ENCODE data around the gene METTL13.

METTL13 gene, protein sequence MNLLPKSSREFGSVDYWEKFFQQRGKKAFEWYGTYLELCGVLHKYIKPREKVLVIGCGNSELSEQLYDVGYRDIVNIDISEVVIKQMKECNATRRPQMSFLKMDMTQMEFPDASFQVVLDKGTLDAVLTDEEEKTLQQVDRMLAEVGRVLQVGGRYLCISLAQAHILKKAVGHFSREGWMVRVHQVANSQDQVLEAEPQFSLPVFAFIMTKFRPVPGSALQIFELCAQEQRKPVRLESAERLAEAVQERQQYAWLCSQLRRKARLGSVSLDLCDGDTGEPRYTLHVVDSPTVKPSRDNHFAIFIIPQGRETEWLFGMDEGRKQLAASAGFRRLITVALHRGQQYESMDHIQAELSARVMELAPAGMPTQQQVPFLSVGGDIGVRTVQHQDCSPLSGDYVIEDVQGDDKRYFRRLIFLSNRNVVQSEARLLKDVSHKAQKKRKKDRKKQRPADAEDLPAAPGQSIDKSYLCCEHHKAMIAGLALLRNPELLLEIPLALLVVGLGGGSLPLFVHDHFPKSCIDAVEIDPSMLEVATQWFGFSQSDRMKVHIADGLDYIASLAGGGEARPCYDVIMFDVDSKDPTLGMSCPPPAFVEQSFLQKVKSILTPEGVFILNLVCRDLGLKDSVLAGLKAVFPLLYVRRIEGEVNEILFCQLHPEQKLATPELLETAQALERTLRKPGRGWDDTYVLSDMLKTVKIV

DNA sequence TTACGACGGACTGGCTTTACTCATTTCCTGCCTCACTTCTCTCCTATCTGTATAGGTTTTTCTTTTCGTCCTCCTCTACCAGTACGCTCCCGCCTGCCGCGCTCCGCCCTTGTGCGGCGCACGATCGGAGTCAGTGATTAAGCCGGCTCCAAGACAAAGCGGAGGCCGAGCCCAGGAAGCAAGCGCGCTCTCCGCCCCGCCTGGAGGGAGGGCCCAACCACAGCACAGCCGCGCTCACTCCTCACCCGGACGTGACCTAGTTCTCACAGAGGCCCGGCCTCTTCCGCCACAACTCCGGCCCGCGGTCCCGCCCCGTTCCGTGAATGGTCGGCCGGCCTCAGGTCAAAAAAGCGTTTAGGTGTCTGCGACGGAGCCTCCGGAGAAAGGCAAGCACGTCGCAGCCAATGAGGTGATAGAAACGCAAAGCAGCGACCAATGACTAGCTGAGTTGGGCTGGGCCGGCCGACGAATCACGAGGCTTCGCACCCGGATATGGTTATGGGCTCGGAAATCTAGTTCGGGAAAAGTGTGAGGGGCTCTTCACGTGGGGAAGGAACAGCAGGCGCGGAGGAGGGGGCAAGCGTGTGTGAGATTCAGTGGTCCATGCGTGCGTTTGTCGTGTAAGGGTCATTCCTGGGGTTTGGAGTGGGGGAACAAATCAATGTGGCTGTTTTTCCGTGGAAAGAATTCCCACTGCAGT is at the start of gene METTL13:
METTL13 (plus strand) TSS at position 485 of the 700 bp plus-strand sequence. CDS start 308 bp downstream, outside the sequence.
- no peak for TF ChIP-seq Cebpa-rat (IDR thresholded peaks at IDR 0.05)
- H4K20me1 ChIP-seq: peaks cover 23% of the 10 kb centered on the region
- H3K4me1 ChIP-seq: peaks cover 47% of the 10 kb centered on the region
- H3K27me3 ChIP-seq: no peaks in the 10 kb centered on the region
- peak within 1 kb of the TSS; percentile 78 for H3K4me3 ChIP-seq
- H3K9me3 ChIP-seq: no peaks in the 10 kb centered on the region
- H3K27ac ChIP-seq: peak within 1 kb of the TSS; percentile 83
- peak within 1 kb of the TSS; percentile 83 for H3K9ac ChIP-seq
- peak within 1 kb of the TSS; percentile 78 for H3K4me2 ChIP-seq
- peaks cover 35% of the 10 kb centered on the region for H3K36me3 ChIP-seq

DNA sequence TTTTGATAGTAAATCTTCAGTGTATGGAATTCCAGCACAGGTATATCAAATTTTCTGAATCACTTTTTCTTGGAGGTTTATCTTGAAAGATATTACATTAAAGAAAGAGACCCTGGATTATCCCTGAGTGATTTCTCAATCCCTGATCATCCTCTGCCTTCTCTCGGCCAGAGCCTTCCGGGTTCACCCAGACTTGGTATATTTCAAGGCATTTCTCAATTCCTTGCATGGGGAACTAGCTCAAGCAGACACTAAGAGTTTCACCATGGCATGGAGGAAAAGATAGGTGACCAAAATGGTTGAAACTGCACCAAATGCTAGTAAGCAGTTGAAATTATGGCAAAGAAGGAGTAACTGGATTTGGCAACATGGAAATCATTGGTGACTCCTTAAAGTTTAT is 45.3 kb upstream of the METTL13 start:
- no peak overlapping the region for H3K4me2 ChIP-seq
- no peak for TF ChIP-seq Cebpa-rat (IDR thresholded peaks at IDR 0.05)
- peaks cover 59% of the 10 kb centered on the region for H3K36me3 ChIP-seq
- no peaks in the 10 kb centered on the region for H3K27me3 ChIP-seq
- H3K9me3 ChIP-seq: no peaks in the 10 kb centered on the region
- no peak overlapping the region for H3K9ac ChIP-seq
- peaks cover 12% of the 10 kb centered on the region for H3K4me1 ChIP-seq
- H3K4me3 ChIP-seq: no peak overlapping the region
- H4K20me1 ChIP-seq: peaks cover 6% of the 10 kb centered on the region; the same call in 1 of the 2 replicates
- no peak overlapping the region for H3K27ac ChIP-seq

DNA sequence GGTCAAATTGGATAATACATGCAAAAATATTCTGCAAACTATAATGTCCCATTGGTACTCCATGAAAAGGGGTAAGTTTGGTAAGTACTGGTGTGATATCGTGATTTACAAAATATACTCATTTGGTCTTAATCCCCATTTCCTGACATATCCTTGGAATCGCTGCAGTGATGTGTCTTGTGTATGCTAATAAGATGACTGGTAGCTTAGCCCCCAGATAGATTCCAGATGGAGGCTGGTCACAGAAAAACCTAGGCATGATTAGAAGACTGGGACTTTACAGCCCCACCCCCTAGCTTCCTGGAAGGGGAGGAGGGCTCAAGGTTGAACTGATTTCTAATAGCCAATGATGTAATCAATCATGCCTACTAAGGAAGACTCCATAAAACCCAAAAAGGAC is 42.5 kb upstream of the METTL13 start:
- TF ChIP-seq Cebpa-rat (IDR thresholded peaks at IDR 0.05): no peak
- Histone ChIP-seq H3K36me3 (peaks cover 42% of the 10 kb centered on the region), H4K20me1 (no peaks in the 10 kb centered on the region; the same call in 1 of the 2 replicates), H3K4me2 (no peak overlapping the region), H3K4me3 (no peak overlapping the region), H3K27me3 (no peaks in the 10 kb centered on the region), H3K4me1 (peaks cover 25% of the 10 kb centered on the region), H3K9ac (no peak overlapping the region), H3K27ac (no peak overlapping the region), H3K9me3 (no peaks in the 10 kb centered on the region)

DNA sequence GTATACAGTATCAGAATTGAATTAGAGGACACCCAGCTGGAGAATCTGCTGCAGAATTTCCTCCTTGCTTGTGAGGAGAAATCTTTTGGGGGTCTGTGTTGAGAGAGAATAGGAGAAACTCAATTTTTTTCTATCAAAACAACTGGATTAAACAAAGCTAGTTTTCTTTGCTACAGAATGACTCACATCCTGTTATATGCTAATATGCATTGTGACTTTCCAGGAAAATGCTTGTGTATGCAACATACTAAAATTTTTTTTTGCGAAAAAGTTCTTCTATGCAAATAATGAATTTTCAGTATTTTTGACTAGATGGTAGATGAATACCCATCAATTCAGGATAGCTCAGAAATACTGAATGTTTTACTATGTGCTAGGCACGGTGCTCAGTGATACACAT is 41.8 kb upstream of the METTL13 start:
- no peak overlapping the region for H3K4me3 ChIP-seq

DNA sequence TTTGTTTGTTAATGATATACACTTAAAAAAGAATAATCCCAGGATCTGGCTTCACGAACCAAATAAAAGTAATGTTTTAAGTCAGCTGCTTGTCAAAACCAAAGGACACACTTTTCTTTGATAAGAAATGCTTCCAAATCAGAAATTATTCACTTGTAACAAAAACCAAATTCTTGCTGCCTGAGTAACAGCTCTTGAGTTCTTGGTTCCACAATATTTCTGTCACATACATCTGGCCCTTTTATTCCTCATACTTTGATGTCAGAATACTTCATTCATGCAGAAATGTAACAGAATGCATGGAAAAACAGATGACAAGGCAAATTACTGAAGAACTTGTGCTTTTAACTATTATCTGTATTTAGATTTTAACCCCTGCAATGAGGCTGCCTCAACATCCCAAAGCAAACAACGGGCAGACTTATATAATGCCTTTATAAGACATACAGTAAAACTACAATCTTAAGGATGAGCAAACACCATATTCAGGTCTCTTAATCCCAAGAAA is 41.0 kb upstream of the METTL13 start:
- H3K4me3 ChIP-seq: peak overlapping the region; percentile 90
- H3K4me2 ChIP-seq: peak overlapping the region; percentile 92
- no peaks in the 10 kb centered on the region for H3K27me3 ChIP-seq
- H3K9me3 ChIP-seq: no peaks in the 10 kb centered on the region
- peak overlapping the region; percentile 1; the same call in 1 of the 2 replicates for H3K9ac ChIP-seq
- TF ChIP-seq Cebpa-rat (IDR thresholded peaks at IDR 0.05): no peak
- peaks cover 25% of the 10 kb centered on the region for H3K4me1 ChIP-seq
- H3K36me3 ChIP-seq: peaks cover 34% of the 10 kb centered on the region
- H3K27ac ChIP-seq: no peak overlapping the region
- no peaks in the 10 kb centered on the region; the same call in 1 of the 2 replicates for H4K20me1 ChIP-seq

More for the DNA sequence above, 41.8 kb upstream of the METTL13 start:
- Histone ChIP-seq H3K4me2 (0 out of 2 replicates have a peak overlapping the region, but pooled peaks have one; percentile 92), H3K36me3 (peaks cover 37% of the 10 kb centered on the region), H3K27me3 (no peaks in the 10 kb centered on the region), H3K9ac (no peak overlapping the region), H4K20me1 (no peaks in the 10 kb centered on the region; the same call in 1 of the 2 replicates), H3K9me3 (no peaks in the 10 kb centered on the region), H3K27ac (no peak overlapping the region), H3K4me1 (peaks cover 25% of the 10 kb centered on the region)
- no peak for TF ChIP-seq Cebpa-rat (IDR thresholded peaks at IDR 0.05)

DNA sequence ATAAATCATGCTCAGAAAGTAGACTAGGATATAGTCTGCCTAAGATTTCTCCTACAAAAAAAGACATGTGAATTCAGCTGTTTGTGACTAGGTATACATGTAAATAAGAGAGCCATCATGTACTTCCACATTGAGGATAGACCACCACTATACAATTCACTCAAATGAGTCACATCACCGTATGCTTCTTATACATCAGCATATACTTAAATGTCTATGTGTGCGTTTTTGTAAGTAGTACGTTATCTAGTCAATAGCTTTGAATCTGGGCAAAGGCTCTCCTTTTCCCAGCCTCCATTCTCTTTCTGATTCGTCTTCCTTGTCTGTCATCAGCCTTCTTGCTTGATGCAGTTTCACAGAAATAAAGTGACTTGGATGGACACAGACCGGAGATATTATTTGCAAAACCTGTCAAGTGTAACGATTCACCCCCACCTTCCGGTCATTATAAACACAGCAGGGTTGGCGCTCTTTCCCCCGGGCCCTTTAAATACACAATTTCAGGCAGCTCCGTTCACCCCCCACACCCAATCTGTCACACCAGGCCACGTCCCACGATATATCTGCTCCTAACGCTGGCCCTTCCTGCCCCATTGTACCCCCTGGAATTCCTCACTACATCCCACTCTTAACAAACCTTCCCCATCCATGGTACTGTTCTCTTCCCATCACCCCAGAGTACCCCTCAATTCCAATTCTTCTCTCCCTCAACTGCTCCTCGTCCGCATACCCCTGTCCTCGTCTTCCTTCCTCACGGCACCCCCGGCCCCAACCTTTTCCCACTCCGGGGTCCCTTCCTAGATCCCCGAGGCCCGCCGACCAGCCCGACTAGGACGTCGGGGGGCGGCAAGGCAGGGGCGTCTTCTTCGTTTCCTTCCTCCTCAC is 40.2 kb upstream of the METTL13 start:
- no peak for TF ChIP-seq Cebpa-rat (IDR thresholded peaks at IDR 0.05)
- H3K9ac ChIP-seq: peak overlapping the region; percentile 89
- peaks cover 25% of the 10 kb centered on the region for H3K4me1 ChIP-seq
- peaks cover 26% of the 10 kb centered on the region for H3K36me3 ChIP-seq
- peak overlapping the region; percentile 88 for H3K27ac ChIP-seq
- H3K4me2 ChIP-seq: peak overlapping the region; percentile 92
- H3K27me3 ChIP-seq: no peaks in the 10 kb centered on the region
- no peaks in the 10 kb centered on the region; the same call in 1 of the 2 replicates for H4K20me1 ChIP-seq
- no peaks in the 10 kb centered on the region for H3K9me3 ChIP-seq
- H3K4me3 ChIP-seq: peak overlapping the region; percentile 90

DNA sequence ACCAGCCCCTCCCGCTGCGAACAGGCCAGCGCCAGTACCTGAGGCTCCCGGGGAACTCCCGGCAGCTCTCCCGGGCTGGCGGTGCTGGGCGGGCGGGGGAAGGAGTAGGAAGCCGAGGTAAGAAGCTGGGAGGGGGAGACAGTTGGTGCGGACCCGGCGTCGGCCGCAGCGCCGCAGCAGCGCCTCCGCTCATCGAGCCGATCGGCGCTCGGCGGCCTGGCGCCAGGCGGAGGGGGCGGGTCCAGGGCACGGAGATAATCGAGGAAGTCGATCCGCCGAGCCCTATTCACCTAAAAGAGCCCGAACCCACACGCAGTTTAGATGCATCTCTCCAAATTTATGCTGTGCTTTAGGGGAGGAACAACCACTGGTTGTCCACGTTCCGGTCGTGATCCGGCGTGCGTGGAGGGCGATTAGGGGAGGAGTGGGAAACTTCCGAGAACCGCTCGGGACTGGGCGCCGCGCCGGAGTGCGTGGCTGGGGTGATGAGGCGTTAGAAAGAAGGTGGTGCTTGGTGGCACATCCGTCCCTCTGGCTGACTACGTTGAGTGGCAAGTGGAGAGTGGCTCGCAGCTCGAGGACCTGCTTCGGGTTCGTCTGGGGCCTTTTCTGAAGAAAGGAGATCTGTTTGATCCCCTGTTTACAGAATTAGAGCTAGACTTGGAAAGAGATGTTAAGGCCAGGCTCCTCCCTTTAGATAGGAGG is 39.4 kb upstream of the METTL13 start, which contains the start of gene VAMP4:
VAMP4 (minus strand) TSS at position 194 of the 705 bp plus-strand sequence. CDS start 3,651 bp downstream, outside the sequence.
- Histone ChIP-seq H3K4me1 (peaks cover 25% of the 10 kb centered on the region), H3K4me2 (peak within 1 kb of the TSS; percentile 92), H3K9ac (peak within 1 kb of the TSS; percentile 89), H4K20me1 (no peaks in the 10 kb centered on the region; the same call in 1 of the 2 replicates), H3K4me3 (peak within 1 kb of the TSS; percentile 90), H3K36me3 (peaks cover 18% of the 10 kb centered on the region), H3K27me3 (no peaks in the 10 kb centered on the region), H3K27ac (peak within 1 kb of the TSS; percentile 88), H3K9me3 (no peaks in the 10 kb centered on the region)
- no peak for TF ChIP-seq Cebpa-rat (IDR thresholded peaks at IDR 0.05)

DNA sequence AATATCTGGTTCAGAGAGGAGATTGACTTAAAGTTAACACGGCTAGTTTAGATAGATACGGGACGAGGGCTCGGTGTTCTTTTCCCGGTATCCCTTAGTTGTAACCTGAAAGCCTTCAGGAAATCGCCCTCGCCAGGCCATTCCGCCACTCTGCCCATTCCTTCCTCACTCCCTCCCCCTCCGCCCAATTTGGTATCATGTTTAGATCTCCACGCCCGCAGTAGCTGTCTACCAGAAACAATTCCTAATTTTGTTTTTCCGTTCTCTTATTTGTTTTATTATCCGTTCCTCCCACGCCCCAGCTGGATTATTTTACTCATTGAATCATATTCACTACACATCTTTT is 38.9 kb upstream of the METTL13 start:
- Histone ChIP-seq H3K4me3 (peak overlapping the region; percentile 90), H3K27ac (peak overlapping the region; percentile 88), H4K20me1 (no peaks in the 10 kb centered on the region; the same call in 1 of the 2 replicates), H3K36me3 (peaks cover 15% of the 10 kb centered on the region), H3K4me1 (peaks cover 25% of the 10 kb centered on the region), H3K27me3 (no peaks in the 10 kb centered on the region), H3K9ac (peak overlapping the region; percentile 89), H3K4me2 (peak overlapping the region; percentile 92), H3K9me3 (no peaks in the 10 kb centered on the region)
- no peak for TF ChIP-seq Cebpa-rat (IDR thresholded peaks at IDR 0.05)

Data from BLaER1 (cell line).